ENCODE results near the gene OR6B2.

Gene OR6B2

DNA sequence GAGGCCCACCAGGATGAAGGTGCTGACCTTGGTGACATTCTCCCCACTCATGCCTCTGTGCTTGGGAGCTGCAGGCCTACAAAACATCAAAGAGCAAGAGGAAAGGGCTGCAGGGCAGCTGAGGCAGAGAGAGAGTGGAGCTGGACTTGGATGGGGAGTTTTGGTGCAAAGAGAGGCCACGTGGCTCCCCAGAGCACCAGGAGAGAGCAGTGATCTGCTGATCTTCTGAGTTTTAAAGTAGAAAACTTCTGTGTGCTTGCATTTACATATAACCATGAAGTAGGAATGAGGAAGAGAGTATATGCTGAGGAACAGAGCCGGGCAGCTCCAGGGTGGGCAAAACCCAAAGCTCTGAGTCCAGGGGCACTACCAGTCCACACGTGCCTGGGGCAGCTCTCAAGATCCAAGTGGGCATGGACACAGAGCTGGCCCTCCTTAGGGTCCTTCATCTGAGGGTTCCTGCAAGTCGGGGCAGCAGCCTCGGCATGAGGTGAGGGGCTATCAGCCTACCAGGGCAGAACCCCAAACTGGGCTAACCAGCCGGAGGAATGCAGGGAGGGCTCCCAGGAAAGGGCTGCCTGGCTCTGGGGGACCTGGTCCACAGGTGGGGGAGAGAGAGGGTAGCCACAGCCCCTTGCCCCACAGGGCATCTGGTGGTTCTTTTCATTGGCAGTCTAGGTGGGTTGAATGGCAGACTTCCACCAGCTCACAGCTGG is at the start of gene OR6B2:
Gene OR6B2 (minus strand): TSS at position 51 of the 716 bp plus-strand sequence. CDS start 0 bp downstream, at position 51.
- H3K36me3 Mint-ChIP-seq (ENCODE audit: low read depth): peaks cover under 1% of the 10 kb centered on the region
- H3K27me3 Mint-ChIP-seq: peaks cover 28% of the 10 kb centered on the region
- H3K27ac Mint-ChIP-seq: no peak within 1 kb of the TSS

DNA sequence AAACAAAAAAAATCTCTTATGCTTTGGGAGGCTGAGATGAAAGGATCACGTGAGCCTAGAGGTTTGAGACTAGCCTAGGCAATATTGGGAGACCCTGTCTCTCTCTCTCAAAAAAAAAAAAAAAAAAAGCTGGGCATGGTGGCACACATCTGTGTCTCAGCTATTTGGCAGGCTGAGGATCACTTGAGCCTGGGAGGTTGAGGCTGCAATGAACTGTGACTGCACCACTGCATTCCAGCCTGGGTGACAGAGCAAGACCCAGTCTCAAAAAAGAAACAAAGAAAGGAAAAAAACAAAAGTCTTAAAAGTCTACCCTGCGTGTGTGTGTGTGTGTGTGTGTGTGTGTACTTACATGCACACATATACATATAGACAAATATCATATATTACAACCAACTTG is 48.4 kb upstream of the OR6B2 start:
- H3K27me3 Mint-ChIP-seq: peaks cover 30% of the 10 kb centered on the region
- H3K27ac Mint-ChIP-seq: no peak overlapping the region
- no peak overlapping the region for H3K4me3 Mint-ChIP-seq
- H3K9me3 Mint-ChIP-seq: peaks cover 25% of the 10 kb centered on the region
- no peaks in the 10 kb centered on the region for H3K36me3 Mint-ChIP-seq (ENCODE audit: low read depth)
- no peaks in the 10 kb centered on the region for H3K4me1 Mint-ChIP-seq (ENCODE audit: low read depth)
- no peak for DNase-seq

More for the DNA sequence above, at the start of gene OR6B2:
- Mint-ChIP-seq H3K4me3 (no peak within 1 kb of the TSS), H3K4me1 (ENCODE audit: low read depth) (peaks cover 3% of the 10 kb centered on the region), H3K9me3 (no peaks in the 10 kb centered on the region)
- no peak for DNase-seq

DNA sequence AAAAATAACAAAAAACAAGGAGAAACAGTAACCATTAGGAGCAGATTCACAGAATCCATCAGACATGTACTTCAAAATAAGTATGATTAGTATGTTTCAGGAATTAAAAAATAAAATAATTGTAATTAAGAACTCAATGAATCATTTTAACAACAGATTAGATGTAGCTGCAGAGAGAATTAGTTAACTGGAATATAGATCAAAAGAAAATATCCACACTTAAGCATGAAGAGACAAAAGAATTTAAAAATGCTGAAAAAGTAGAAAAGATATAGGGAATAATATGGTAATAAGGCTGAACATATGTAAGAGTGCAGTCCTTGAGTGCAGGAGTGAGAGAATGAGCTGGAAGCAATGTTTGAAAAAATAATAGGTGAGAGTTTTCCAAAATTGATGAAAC is 47.2 kb upstream of the OR6B2 start:
- Mint-ChIP-seq H3K27ac (no peak overlapping the region), H3K4me3 (no peak overlapping the region), H3K36me3 (ENCODE audit: low read depth) (no peaks in the 10 kb centered on the region), H3K27me3 (peaks cover 34% of the 10 kb centered on the region), H3K9me3 (peaks cover 25% of the 10 kb centered on the region), H3K4me1 (ENCODE audit: low read depth) (no peaks in the 10 kb centered on the region)
- DNase-seq: no peak

DNA sequence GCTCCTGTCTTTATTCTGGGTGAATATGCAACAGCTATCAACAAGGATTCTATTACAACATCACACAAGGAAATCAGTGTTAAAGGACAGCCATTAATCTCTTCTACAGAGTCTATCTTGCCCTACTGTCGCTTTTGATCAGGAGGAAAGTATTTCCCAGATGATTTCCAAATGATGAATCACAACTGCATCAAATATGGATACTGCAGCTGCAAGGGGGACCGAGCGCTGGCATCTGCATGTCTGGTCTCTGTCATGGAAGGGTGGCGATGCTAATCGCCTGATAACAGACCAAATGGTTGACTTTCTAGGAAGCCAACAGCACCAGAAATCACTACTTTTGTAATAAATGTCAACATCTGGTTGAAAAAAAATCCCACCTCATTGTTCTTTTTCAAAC is 44.3 kb upstream of the OR6B2 start:
- no peak for DNase-seq
- peaks cover 39% of the 10 kb centered on the region for H3K27me3 Mint-ChIP-seq
- peaks cover 25% of the 10 kb centered on the region for H3K9me3 Mint-ChIP-seq
- no peaks in the 10 kb centered on the region for H3K36me3 Mint-ChIP-seq (ENCODE audit: low read depth)
- no peaks in the 10 kb centered on the region for H3K4me1 Mint-ChIP-seq (ENCODE audit: low read depth)
- H3K4me3 Mint-ChIP-seq: no peak overlapping the region
- H3K27ac Mint-ChIP-seq: no peak overlapping the region

DNA sequence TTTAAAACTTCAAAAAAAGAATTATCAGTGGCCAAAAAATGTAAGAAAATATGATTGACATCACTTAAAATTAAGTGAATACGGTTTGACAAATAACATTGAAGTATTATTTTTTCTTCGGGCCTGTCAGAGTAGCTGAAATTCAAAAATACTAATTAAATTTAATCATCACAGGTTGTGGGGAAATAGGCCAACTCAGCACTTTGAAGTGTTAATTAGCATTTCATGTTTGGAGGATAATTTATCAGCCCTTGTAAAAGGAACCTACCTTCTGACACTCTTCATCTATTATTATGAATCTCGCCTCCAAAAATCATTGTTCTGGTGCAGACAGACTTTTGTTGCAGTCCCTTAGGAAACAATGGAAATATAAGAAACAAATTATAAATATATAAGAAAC is 40.7 kb upstream of the OR6B2 start:
- H3K4me1 Mint-ChIP-seq (ENCODE audit: low read depth): no peaks in the 10 kb centered on the region
- H3K4me3 Mint-ChIP-seq: no peak overlapping the region
- H3K36me3 Mint-ChIP-seq (ENCODE audit: low read depth): no peaks in the 10 kb centered on the region
- DNase-seq: no peak
- H3K27me3 Mint-ChIP-seq: peaks cover 45% of the 10 kb centered on the region
- H3K9me3 Mint-ChIP-seq: peaks cover 4% of the 10 kb centered on the region
- no peak overlapping the region for H3K27ac Mint-ChIP-seq

DNA sequence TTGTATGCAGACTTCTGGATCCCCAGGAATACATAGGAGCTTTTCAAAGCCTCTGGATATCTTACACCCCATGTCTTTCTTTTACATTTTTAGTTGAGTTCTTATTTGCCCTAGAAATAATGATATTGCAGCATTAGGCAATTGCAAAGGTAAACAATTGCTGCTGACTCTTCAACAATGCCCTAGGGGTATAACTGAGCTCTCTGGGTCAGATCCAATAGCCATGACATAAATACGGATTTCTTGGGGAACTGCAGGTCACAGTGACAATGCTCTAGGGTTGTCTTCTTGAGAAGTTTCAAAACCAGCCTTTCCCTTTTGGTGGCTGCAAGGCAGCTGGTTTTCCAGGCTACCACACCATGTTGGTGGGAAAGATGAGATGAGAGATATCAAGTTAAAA is 39.6 kb upstream of the OR6B2 start:
- Mint-ChIP-seq H3K36me3 (ENCODE audit: low read depth) (no peaks in the 10 kb centered on the region), H3K4me1 (ENCODE audit: low read depth) (no peaks in the 10 kb centered on the region), H3K9me3 (no peaks in the 10 kb centered on the region), H3K27ac (no peak overlapping the region), H3K4me3 (no peak overlapping the region), H3K27me3 (peaks cover 43% of the 10 kb centered on the region)
- no peak for DNase-seq

DNA sequence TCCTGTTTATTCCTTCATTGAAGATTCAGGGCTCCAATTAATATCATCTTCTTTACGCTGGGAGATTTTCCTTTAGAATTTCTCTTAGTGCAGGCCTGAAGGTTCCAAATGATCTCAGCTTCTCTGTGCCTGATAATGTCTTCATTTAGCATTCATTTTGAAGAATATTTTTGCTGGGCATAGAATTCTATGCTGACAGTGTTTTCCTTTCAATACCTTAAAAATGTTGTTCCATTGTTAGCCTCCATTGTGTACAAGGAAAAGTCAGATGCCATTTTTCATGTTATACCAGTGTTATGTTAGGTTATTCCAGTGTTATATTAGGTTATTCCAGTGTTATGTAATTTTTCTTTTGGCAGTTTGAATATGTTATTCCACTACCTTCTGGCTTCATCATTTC is 38.0 kb upstream of the OR6B2 start:
- no peaks in the 10 kb centered on the region for H3K4me1 Mint-ChIP-seq (ENCODE audit: low read depth)

DNA sequence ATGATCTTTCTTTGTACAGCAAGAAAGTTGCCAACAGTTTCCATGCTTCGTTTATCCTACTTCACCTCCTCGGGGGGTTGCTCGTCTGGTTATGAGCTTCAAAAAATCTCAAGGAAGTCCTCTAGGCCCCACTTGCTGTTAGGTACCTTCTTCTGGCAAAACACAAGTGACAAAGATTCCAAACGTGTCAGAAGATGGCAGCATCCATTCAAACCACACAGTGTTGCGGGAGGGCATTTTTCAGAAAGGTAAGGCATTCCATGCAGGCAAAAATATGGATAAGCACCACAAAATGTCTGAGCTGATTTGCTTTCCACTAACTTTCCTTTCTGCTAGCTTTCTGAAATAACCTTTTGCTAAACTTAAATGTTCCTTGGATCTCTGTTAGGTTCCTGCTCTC is 36.3 kb upstream of the OR6B2 start:
- H3K4me1 Mint-ChIP-seq (ENCODE audit: low read depth): no peaks in the 10 kb centered on the region
- H3K9me3 Mint-ChIP-seq: no peaks in the 10 kb centered on the region
- H3K36me3 Mint-ChIP-seq (ENCODE audit: low read depth): no peaks in the 10 kb centered on the region
- DNase-seq: no peak
- H3K4me3 Mint-ChIP-seq: no peak overlapping the region
- no peak overlapping the region for H3K27ac Mint-ChIP-seq
- peaks cover 29% of the 10 kb centered on the region for H3K27me3 Mint-ChIP-seq

More for the DNA sequence above, 38.0 kb upstream of the OR6B2 start:
- no peaks in the 10 kb centered on the region for H3K9me3 Mint-ChIP-seq
- DNase-seq: no peak
- H3K27me3 Mint-ChIP-seq: peaks cover 35% of the 10 kb centered on the region
- H3K36me3 Mint-ChIP-seq (ENCODE audit: low read depth): no peaks in the 10 kb centered on the region
- H3K4me3 Mint-ChIP-seq: no peak overlapping the region
- no peak overlapping the region for H3K27ac Mint-ChIP-seq

DNA sequence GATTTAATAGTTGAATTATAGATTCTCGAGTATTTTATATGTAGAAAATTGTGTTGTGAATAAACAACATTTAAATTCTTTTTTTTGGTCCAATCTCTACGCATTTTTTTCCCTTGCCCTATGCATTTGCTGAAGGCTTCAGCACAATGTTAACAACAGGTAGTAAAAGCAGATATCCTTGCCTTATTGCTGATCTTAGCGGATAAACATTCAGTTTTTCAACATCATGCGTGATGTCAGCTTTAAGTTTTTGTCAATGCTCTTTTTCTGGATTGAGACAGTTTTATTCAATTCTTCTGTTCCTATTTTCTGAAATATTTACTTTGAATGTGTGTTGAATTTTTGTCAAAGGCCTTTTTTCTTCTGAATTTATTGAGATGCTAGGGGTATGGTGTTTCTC is 34.7 kb upstream of the OR6B2 start:
- DNase-seq: no peak
- Mint-ChIP-seq H3K4me3 (no peak overlapping the region), H3K4me1 (ENCODE audit: low read depth) (no peaks in the 10 kb centered on the region), H3K9me3 (no peaks in the 10 kb centered on the region), H3K27me3 (peaks cover 27% of the 10 kb centered on the region), H3K36me3 (ENCODE audit: low read depth) (no peaks in the 10 kb centered on the region), H3K27ac (no peak overlapping the region)

DNA sequence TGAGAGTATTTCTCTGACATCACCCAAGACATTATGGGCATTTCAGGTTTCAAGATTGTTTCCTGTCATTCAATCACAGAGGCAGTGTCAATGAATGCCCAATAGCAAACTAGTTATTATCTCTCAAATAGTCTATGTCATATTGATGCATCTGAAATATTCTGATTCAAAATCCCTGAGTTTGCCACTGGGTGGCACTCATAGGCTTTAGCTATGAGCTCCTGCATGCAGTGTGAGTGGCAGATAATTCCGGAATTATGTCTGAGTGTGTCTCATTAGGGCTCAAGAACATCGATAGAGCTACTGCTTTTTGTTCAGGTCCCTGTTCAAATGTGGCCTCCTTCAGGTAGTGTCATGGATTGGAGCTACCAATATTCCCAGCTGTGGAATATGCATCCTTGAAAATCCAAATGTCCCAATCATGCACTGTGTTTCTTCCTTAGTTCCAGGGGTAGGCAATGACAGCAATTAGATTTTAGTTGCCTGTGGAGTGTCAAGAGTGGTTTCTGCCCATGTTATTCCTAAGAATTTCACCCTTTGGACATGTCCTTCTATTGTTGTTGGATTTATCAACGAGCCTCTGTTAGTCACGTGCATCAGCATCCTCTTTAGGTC is 30.9 kb upstream of the OR6B2 start:
- peaks cover 29% of the 10 kb centered on the region for H3K27me3 Mint-ChIP-seq
- DNase-seq: no peak
- no peaks in the 10 kb centered on the region for H3K9me3 Mint-ChIP-seq
- H3K27ac Mint-ChIP-seq: no peak overlapping the region
- no peak overlapping the region for H3K4me3 Mint-ChIP-seq
- no peaks in the 10 kb centered on the region for H3K4me1 Mint-ChIP-seq (ENCODE audit: low read depth)
- no peaks in the 10 kb centered on the region for H3K36me3 Mint-ChIP-seq (ENCODE audit: low read depth)

DNA sequence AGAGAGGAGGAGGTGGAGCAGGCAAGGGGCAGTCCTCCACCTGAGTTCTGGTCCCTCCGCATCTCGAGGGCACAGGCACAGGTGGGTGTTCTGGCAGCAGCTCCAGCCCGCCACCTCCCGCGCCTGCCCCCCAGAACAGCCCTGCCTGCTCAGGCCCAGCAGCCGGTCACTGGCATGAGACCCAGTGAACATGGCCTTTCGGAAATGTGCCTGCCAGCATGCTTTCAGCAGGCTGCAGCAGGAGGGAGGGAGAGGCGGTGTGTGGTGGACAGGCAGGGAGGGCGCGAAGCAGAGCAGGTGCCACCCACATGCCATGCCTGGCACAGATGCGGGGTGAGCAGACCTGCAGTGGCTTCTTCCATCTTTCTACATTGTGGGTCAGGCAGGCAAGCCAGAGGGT is 26.4 kb upstream of the OR6B2 start:
- H3K4me1 Mint-ChIP-seq (ENCODE audit: low read depth): no peaks in the 10 kb centered on the region
- no peak overlapping the region for H3K27ac Mint-ChIP-seq
- no peak overlapping the region for H3K4me3 Mint-ChIP-seq
- no peak for DNase-seq
- no peaks in the 10 kb centered on the region for H3K9me3 Mint-ChIP-seq
- H3K36me3 Mint-ChIP-seq (ENCODE audit: low read depth): no peaks in the 10 kb centered on the region
- peaks cover 49% of the 10 kb centered on the region for H3K27me3 Mint-ChIP-seq

DNA sequence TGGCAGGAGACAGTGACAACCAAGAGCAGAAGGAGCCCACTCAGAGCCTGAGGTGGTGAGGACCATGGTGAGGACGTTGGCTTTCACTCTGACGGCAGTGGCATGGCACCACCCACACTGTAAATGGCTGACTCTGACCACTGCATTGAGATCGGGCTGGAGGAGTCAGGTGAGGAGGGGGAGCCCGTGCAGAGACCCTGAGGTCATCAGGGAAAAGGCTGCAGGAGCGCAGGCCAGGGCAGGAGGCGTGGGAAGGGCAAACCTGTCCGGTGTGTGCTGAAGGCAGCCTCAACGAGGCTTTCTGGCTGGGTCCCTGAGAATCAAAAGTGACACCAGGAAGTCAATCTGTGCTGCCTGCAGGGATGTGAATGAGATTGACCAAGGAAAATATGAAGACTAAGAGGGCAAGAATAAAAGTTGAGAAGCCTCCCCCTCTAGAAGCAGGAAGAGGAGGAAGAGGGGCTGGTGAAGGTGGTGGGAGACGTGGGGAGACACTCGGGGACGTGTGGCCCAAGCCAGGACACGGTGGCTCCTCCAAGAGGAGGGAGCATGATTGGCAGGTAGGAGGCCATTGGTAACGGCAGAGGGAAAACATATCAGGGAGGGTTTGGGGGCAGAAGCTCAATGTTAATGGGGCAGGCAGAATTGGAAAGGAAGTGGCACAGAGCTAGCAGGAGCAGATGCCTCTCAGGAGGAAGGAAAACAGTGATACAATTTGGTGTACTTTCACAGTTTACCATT is 25.1 kb upstream of the OR6B2 start:
- no peak overlapping the region for H3K27ac Mint-ChIP-seq
- H3K4me1 Mint-ChIP-seq (ENCODE audit: low read depth): no peaks in the 10 kb centered on the region
- no peaks in the 10 kb centered on the region for H3K36me3 Mint-ChIP-seq (ENCODE audit: low read depth)
- H3K9me3 Mint-ChIP-seq: no peaks in the 10 kb centered on the region
- no peak overlapping the region for H3K4me3 Mint-ChIP-seq
- peaks cover 48% of the 10 kb centered on the region for H3K27me3 Mint-ChIP-seq
- DNase-seq: no peak

DNA sequence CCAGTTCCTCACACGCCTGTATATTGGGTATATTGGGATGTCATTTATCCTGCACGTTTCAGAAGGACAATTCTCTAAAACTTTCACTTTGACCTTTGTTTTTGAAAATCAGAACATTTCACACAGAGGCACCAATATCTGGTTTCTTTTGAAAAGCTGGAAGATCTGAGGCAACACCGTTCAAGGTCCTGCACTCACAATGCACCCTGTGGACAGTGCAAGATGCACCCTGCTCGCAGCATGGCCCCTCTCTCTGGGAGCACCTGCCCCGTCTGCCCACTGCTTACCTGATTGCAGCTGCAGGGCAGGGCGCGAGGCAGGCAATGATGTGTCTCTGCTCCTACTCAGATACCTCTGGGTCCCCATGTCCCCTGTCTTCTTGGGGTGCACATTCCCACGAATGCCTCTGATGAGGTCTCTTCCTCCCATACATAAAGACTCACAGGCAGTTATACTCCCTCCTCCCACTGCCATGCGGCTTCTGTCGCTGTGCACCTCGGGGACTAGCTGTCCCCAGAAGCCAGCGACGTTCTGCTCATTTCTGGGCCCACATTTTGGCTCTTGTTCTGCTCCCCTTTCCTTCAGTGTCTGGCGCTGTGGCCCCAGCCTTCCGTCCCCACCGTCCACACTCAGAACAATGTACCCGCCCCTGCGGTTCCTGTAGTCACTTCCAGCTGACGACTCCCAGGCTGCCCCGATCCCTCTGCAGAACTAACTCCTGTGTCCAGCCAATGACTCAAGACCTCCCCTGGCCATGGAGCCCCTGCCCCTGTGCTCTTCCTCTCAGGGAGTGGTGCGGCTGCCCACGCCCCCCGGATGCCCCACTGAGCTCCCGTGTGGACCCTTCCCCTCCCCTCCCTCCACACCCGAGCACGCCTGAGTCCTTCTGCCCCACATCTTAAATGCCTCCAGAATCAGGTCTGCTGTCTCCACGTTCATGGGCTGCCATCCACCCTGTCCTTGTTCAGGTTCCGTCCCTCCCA is 23.2 kb upstream of the OR6B2 start, which contains the start of gene OR6B3:
Gene OR6B3 (minus strand): TSS at position 349 of the 983 bp plus-strand sequence.
- no peak for DNase-seq
- Mint-ChIP-seq H3K4me1 (ENCODE audit: low read depth) (no peaks in the 10 kb centered on the region), H3K9me3 (no peaks in the 10 kb centered on the region), H3K27ac (no peak within 1 kb of the TSS), H3K4me3 (no peak within 1 kb of the TSS), H3K27me3 (peaks cover 60% of the 10 kb centered on the region), H3K36me3 (ENCODE audit: low read depth) (no peaks in the 10 kb centered on the region)

DNA sequence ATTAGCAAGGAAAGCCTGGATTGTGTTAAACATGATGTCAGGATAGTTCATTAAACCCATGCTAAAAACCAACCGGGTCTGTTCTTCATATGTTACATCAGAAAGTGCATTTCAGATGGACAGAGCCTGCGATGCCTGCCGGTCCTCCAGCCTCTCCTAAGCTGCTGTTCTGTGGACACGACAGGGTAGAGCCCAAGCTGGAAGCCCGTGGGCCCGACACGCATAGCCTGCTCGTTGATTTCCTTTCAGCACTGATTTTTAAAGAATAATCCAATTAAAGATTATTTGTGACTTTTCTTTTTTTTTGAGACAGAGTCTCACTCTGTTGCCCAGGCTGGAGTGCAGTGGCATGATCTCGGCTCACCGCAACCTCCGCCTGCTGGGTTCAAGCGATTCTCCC is 22.3 kb upstream of the OR6B2 start:
- Mint-ChIP-seq H3K9me3 (no peaks in the 10 kb centered on the region), H3K27me3 (peaks cover 59% of the 10 kb centered on the region), H3K36me3 (ENCODE audit: low read depth) (no peaks in the 10 kb centered on the region), H3K4me1 (ENCODE audit: low read depth) (no peaks in the 10 kb centered on the region), H3K4me3 (no peak overlapping the region), H3K27ac (no peak overlapping the region)
- no peak for DNase-seq
